GM19043 (cell line): Measurements from ENCODE around the gene GPR152.
"Not testable (repeated sequence)": the region's sequence is repeated elsewhere in the genome, so short reads cannot be mapped to it uniquely, and the experiment has no call there.

ENCODE experiments used
- ATAC-seq: cut with Tn5 transposase; IDR thresholded peaks from one replicate; pipeline ENCODE4 v1.9.1; 2021; ENCODE audit warnings: low read depth; ENCODE audit not compliant: unreplicated experiment

Gene GPR152

GRCh38 chr11:67415501-67416304 is 36.8 kb downstream of the GPR152 start, which contains the start of gene CARNS1:
CARNS1 (plus strand) TSS chr11:67415678; CDS start chr11:67416200, 522 bp downstream.
- ATAC-seq: no peak

- no peak for ATAC-seq
Measured at GRCh38 chr11:67413266-67413849, 39.2 kb downstream of the GPR152 start.

GRCh38 chr11:67412495-67413179 is 39.9 kb downstream of the GPR152 start:
- no peak for ATAC-seq

GRCh38 chr11:67411785-67412152 is 40.8 kb downstream of the GPR152 start:
- no peak for ATAC-seq

DNA sequence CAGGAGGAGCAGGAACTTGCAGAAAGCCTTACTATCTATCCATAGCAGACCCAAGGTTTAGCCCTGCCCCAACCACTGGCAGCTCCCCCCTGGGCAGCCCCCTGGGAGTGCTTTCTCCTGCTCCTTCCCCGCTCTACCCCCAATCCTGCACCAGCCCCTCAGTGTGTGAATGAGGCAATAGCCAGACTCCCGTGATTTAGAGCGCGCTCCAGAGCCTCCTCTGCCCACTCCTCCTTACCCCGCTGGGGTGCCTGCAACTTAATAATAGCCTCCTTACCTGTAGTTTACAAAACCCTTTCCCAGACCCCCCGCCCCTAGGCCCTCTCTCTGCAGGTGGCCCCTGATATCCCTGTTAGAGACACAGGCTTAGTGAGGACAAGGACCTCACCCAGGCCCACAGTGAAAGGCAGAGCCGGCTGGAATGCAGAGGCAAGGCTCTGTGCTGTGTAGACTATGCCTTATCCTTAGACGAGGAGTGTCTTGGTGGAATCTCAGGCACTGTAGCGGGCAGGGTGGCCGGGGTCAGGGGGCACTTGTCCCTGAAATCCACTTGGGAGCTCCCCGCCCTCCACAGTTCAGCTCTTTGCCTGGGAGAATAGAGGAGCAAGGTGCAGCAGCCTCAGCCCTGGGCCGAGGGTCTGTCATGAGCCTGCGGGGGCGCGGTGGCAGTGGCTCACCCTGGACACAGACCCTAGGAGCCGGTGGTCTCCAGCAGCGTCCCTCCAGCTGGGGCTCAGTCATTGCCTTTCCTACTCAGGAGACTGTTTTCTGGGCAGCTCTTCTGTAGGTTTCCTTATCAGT is 41.3 kb downstream of the GPR152 start:
- no peak for ATAC-seq

DNA sequence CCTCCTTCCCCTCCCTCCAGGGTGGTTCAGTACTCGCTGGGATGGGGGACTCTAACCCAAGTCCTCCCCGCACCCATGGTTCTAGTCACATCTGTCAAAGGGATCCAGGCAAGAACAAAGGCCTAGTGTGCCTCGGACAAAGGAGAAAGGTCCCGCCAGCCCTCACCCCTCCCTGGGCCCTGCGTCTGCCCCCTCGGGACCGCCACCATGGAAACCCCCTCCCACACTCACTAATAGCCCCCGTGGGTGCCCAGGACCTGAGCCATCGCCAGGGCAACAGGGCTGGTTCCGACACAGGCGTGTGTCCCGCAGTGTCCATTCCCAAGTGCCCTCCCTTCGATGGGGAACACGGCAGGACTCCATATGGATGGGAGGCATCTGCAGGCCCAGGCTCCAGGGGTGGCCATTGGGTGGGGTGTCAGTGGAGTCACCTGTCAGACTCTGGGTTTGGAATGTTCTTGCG is 42.1 kb downstream of the GPR152 start:
- no peak for ATAC-seq

- no peak for ATAC-seq
Measured at GRCh38 chr11:67409781-67410368, 42.7 kb downstream of the GPR152 start.

- no peak for ATAC-seq
Measured at GRCh38 chr11:67409261-67409666, 43.3 kb downstream of the GPR152 start.

DNA sequence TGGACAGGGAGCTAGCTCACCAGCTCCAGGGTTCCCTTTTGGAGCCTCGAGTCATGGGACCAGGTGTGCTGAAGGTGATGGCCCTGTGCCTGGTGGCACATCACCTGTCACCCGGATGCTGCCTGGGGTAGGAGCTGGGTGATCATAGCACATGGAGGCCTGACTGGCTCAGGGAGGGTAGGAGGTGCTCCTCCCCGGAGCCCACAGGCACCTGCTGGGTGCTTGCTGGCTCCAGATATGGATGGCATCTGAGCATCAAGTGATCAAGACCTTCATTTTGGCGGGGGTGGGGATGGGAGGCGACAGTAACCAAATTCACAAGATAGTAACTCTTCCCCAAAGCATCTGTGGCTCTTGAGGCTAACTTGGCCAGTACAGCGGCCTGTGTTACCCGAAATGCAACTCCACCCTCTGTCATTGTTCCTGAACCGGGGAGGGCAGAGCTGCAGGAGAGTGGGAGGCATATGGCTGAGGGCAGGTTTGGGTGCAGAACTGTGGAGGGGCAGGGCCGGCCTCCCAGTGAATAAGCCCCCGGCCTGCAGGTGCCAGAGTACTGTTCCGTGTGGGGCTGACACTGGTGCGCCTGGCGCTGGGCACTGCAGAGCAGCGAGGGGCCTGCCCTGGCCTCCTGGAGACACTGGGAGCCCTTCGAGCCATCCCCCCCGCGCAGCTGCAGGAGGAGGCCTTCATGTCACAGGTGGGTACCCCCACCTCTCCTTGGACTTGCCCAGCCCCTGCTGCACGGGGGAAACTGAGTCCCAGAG is 43.9 kb downstream of the GPR152 start:
- ATAC-seq: no peak

DNA sequence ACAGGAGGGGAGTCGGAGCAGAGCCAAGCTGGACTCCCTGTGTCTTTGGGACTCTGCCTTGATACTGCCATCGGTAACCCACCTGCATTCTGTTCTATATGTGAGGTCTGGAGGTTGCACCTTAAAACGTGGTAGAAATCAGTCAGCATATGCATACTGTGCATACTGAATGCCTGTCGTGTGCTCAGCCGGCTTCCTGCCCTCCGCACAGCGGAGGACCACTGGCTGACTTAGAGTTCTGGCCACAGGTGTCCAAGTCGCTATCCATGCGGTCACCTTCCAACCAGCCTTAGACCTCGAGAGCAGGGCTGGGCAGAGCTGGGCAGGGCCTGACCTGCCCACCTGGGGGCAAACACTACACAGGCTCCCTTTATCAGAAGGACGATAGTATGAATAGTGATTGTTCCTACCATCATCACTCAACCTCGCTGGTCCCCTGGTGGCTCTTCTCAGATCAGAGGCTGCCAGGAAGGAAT is 44.8 kb downstream of the GPR152 start:
- no peak for ATAC-seq

DNA sequence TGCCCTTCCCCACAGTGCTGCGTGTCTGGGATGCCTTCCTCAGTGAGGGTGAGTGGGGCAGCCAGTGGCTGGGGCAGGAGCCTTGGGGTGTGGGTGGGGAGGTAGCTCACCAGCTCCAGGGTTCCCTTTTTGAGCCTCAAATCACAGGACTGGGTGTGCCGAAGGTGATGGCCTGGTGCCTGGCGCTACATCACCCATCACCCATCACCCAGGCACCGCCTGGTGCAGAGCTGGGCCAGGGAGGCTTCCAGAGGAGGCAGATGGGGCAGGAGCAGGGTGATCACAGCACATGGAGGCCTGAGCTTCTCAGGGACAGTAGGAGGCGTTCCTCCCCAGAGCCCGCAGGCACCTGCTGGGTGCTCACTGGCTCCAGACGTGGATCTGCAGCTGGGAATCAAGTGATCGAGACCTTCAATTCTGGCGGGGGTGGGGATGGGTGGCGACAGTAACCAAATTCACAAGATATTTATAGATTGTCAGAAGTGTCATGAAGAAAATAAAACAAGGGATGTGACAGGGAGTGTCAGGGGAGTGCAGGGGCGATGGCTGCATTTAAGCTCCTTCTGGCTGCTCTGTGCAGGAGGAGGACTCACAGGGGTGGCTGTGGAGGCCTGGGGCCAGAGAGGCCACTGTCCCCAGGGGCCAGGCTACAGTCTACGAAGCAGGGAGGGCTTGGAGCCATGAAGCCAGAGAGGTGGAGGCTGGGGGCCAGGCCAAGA is 45.4 kb downstream of the GPR152 start:
- ATAC-seq: no peak

- ATAC-seq: no peak
Measured at GRCh38 chr11:67406420-67406968, 46.0 kb downstream of the GPR152 start.

- no peak for ATAC-seq
Measured at GRCh38 chr11:67405688-67406339, 46.7 kb downstream of the GPR152 start.

DNA sequence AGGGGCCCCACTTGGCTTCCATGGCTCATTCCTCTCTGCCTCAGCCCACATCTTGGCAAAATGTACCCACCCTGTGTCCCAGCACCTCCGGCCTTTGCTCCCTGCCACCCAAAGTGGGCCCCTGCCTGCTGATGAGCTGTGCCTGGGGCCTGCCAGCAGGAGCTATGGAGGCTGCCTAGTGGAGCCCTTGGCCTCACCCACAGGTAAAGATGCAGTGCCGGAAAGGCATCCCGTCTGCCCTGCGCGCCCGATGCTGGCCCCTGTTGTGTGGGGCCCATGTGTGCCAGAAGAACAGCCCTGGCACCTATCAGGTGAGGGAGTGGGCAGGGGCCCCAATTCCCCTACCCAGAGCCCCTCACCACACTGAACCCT is 47.3 kb downstream of the GPR152 start:
- ATAC-seq: no peak

- ATAC-seq: no peak
Measured at GRCh38 chr11:67404515-67405195, 47.9 kb downstream of the GPR152 start.

DNA sequence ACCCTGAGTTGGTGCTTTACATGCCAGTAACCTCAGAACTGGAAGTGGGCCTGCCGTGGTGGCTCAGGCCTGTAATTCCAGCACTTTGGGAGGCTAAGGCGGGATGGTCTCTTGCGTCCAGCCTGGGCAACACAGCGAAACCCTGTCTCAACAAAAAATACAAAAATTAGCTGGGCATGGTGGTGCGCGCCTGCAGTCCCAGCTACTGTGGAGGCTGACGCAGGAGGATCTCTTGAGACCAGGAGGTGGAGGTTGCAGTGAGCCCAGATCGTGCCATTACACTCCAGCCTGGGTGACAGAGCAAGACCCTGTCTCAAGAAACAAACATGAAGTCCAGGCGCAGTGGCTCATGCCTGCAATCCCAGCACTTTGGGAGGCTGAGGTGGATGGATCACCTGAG is 49.4 kb downstream of the GPR152 start:
- ATAC-seq: not testable (repeated sequence)

DNA sequence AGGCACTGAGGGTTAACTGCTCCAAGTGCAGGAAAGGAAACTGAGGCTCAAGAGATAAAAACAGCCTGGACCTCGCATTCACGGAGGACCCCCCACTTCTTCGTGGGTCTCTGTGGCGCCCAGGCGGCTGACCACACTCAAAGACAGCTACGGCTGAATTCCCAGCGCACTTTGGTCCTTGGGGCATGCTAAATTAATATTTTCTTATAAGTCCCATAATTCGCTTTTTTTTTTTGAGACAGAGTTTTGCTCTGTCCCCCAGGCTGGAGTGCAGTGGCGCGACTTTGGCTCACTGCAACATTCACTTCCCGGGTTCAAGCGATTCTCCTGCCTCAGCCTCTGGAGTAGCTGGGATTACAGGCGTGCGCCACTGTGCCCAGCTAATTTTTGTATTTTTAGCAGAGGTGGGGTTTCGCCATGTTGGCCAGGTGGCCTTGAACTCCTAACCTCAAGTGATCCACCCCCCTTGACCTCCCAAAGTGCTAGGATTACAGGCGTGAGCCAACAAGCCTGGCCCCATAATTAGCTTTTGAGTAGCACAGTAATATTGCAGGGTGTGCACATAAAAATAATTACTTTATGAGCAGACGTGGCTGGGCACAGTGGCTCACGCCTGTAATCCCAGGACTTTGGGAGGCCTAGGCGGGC is 50.2 kb downstream of the GPR152 start:
- not testable (repeated sequence) for ATAC-seq
